Pancreas (tissue), 10 donors: ENCODE measurements around the gene NDUFS6. TPM values are rescaled to one million over a fixed set of nuclear protein-coding genes. Genes with fewer than 3 reads are reported as not detected.

Source experiments
- ATAC-seq, 4 donors: fragments of 200-7000 bp; cut with Tn5 transposase; one replicate each; pipeline versions ENCODE4 v1.8.0 to v1.9.1; 2020; ENCODE audit warnings: mild to moderate bottlenecking in 4 of 4, moderate library complexity in 4 of 4
- DNase-seq, 6 donors: peaks; one replicate each; pipeline ENCODE4 v3.0.0-alpha.2; 2020
- FAIRE-seq: peaks from 2 replicates; lab custom pipeline; 2012; peaks lifted over from hg19 to GRCh38; lab: Jason Lieb, UNC
- H3K27ac ChIP-seq, 4 donors: fragments of 200-600 bp; sonication (generic); 1 replicate in 3 of 4; 2 replicates in 1 of 4; pipeline versions ENCODE4 v1.5.0 to v1.8.0; 2020
- H3K27me3 ChIP-seq, 4 donors: fragments of 200-600 bp; one replicate each; pipeline ENCODE4 v1.8.0; 2021
- H3K36me3 ChIP-seq, 3 donors: fragments of 200-600 bp; sonication (generic) in 1 of 3; one replicate each; pipeline versions ENCODE4 v1.5.0 to v1.8.0; 2020 to 2021
- H3K4me1 ChIP-seq, 3 donors: fragments of 200-600 bp; one replicate each; pipeline ENCODE4 v1.8.0; 2021
- H3K4me3 ChIP-seq, 4 donors: fragments of 200-600 bp; sonication (generic) in 2 of 4; one replicate each; pipeline versions ENCODE4 v1.5.0 to v1.8.0; 2020 to 2021
- H3K9me3 ChIP-seq, 4 donors: fragments of 200-600 bp; one replicate each; pipeline ENCODE4 v1.8.0; 2021
- WGBS, 2 donors: extraction: QIAGEN DNeasy Blood & Tissue Kit; methylation state at CpG; one replicate each; pipeline ENCODE4 v1.1.7; 2013; 5-methylcytosine and 5-hydroxymethylcytosine counted together
- intact Hi-C, 3 donors: fragments of 100-400 bp; cut with DNase I; formaldehyde crosslinking; loops; one replicate each; pipeline versions ENCODE4 v1.11.1 to v1.14.2; 2022
- polyA plus RNA-seq, 2 donors: library from polyadenylated mRNA; stranded (reverse); fragments of 200-250 nt; gene quantifications; one replicate each; pipeline ENCODE4 v1.2.3, GENCODE V29; 2013
- total RNA-seq, 6 donors: library from RNA; stranded (reverse); fragmentation: NEBNext Ultra II Directional in 4 of 6; extraction: Animal tissue kit (Norgen Biotek cat#: 25700) in 4 of 6; gene quantifications; one replicate each; pipeline versions ENCODE4 v1.2.1 to v1.2.4, GENCODE V29; 2021 to 2023
- TF ChIP-seq, protein P1 (sequence below), 4 donors: fragments of 200-600 bp; sonication (generic) in 3 of 4; IDR thresholded peaks; one replicate each; pipeline versions ENCODE4 v1.5.0 to v1.8.0; 2021; ENCODE audit warnings: antibody characterized with exemption in 4 of 4
- donor health status: healthy with polysubstance abuse.
- donor health status: DM: no; HTN: no; CAD: no; lungs with moderate emphysema.
- donor health status: DM: no; HTN: no; CAD: no.
- donor health status: control.
- donor health status: control.
- donor health status: Bipolar disorder and iron deficiency.
- donor health status: DM: yes; HTN: yes; CAD: no.
- donor health status: DM: no; HTN: no; CAD: no.
- donor health status: DM: no; HTN: no; CAD: no.
- donor health status: DM: yes; HTN: yes; CAD: no.

The NDUFS6 gene
- total and polyA plus RNA-seq, 8 donors: 8.2 to 41.9 (median 14.2) TPM

DNA sequence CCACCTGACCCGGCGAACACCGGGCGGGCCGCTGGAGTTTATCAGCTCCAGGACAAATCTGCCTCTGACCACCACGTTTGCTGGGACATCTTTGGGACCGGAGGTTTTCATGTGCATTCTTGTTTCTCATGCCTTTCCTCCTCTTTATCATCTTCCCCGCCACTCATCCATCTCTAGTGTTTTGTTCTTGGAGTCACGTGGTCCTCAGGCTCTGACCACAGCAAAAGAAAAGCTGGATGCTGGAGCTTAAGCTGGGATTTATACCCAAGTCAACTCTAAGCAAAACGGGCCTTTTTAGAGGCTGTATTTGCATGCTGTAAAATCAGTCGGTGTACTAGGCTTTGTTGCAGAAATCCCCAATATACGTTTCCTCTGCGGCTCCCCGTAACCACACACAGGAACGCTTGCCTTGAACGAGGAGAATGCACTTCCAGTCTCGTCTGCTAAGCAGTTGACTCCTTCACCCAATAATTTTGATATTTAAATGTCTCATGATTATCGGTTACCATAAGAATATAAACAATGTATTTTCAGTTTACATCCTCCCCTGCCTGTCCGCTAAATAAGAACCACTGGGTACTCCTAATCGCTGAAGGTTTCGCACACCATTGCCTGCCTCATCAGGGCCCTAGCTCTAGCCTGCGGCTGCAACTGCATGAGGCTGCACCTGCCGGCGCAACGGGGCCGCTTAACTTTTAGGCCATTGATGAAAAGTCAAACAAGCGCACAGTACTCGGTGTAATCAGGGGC, 560 bp upstream of the NDUFS6 start:
- FAIRE-seq (no peak), DNase-seq (no peak), ATAC-seq (peak; percentile 55 to 69 (median 60))
- Histone ChIP-seq H3K27me3 (no peaks in the 10 kb centered on the region), H3K27ac (peak overlapping the region; percentile 71 to 85 (median 80)), H3K9me3 (no peaks in the 10 kb centered on the region), H3K4me3 (peak overlapping the region; percentile 83 to 96 (median 88)), H3K36me3 (peaks cover 0 to 8% (median 4%) of the 10 kb centered on the region in 3 donors), H3K4me1 (peaks cover 0 to 13% (median 7%) of the 10 kb centered on the region in 3 donors)
- TF ChIP-seq, protein P1, sequence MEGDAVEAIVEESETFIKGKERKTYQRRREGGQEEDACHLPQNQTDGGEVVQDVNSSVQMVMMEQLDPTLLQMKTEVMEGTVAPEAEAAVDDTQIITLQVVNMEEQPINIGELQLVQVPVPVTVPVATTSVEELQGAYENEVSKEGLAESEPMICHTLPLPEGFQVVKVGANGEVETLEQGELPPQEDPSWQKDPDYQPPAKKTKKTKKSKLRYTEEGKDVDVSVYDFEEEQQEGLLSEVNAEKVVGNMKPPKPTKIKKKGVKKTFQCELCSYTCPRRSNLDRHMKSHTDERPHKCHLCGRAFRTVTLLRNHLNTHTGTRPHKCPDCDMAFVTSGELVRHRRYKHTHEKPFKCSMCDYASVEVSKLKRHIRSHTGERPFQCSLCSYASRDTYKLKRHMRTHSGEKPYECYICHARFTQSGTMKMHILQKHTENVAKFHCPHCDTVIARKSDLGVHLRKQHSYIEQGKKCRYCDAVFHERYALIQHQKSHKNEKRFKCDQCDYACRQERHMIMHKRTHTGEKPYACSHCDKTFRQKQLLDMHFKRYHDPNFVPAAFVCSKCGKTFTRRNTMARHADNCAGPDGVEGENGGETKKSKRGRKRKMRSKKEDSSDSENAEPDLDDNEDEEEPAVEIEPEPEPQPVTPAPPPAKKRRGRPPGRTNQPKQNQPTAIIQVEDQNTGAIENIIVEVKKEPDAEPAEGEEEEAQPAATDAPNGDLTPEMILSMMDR (IDR thresholded peaks at IDR 0.05): no peak
- intact Hi-C loops: no loop called here
- WGBS, 2 donors: 3 to 8% methylated on average over 28 of the region's 28 CpGs

DNA sequence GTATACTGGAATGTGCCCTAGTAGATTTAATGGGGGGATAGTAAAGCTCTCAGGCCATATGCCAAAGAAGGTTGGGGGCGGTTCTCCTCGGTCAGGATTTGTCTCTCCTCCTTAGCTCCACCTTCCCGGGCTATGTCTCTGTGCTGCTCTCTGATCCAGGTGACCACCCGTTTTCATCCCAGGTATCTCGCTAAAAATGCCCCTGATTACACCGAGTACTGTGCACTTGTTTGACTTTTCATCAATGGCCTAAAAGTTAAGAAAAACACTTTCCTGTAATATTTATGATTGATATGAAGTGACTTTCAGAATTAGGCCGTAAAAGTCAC, 724 bp downstream of the NDUFS6 start:
- peaks cover 0 to 20% (median 4%) of the 10 kb centered on the region in 3 donors for H3K36me3 ChIP-seq

DNA sequence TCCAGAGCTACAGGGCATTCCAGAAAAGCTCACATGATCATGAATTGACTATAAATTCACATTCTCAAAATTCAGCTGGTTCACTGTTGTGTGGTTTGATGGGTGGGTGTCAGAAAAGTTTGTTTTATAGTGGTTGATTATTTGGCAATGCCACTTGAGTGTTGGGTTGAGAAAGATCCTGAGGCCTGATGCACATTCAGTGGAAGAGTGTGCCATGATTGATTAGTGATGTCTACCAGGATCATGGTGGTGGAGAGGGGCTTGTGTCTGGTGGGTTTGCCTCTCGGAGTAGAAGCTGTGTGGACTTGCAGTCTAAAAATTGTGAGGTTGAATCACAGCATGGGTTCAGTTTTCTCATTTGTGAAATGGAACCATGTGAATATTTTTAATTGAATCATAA, 2.0 kb downstream of the NDUFS6 start:
- intact Hi-C loops: no loop called here
- no peaks in the 10 kb centered on the region for H3K9me3 ChIP-seq
- ATAC-seq: no peak
- H3K27me3 ChIP-seq: no peaks in the 10 kb centered on the region
- H3K36me3 ChIP-seq: peaks cover 0 to 15% (median 0%) of the 10 kb centered on the region in 3 donors
- no peak for FAIRE-seq
- TF ChIP-seq, protein P1 (IDR thresholded peaks at IDR 0.05): no peak
- no peak overlapping the region for H3K27ac ChIP-seq
- no peak for DNase-seq
- 90 to 96% methylated on average over 1 of the region's 1 CpG for WGBS, 2 donors
- no peak overlapping the region for H3K4me3 ChIP-seq
- H3K4me1 ChIP-seq: peaks cover 0 to 13% (median 7%) of the 10 kb centered on the region in 3 donors

More for the DNA sequence above, 724 bp downstream of the NDUFS6 start:
- Histone ChIP-seq H3K4me1 (peaks cover 0 to 13% (median 7%) of the 10 kb centered on the region in 3 donors), H3K27me3 (no peaks in the 10 kb centered on the region), H3K27ac (no peak overlapping the region), H3K4me3 (peak overlapping the region; percentile 83 to 96 (median 88)), H3K9me3 (no peaks in the 10 kb centered on the region)
- TF ChIP-seq, protein P1 (IDR thresholded peaks at IDR 0.05): no peak
- intact Hi-C loops: no loop called here
- DNase-seq: no peak
- WGBS, 2 donors: 4% methylated on average over 7 of the region's 7 CpGs
- no peak for ATAC-seq
- FAIRE-seq: no peak

DNA sequence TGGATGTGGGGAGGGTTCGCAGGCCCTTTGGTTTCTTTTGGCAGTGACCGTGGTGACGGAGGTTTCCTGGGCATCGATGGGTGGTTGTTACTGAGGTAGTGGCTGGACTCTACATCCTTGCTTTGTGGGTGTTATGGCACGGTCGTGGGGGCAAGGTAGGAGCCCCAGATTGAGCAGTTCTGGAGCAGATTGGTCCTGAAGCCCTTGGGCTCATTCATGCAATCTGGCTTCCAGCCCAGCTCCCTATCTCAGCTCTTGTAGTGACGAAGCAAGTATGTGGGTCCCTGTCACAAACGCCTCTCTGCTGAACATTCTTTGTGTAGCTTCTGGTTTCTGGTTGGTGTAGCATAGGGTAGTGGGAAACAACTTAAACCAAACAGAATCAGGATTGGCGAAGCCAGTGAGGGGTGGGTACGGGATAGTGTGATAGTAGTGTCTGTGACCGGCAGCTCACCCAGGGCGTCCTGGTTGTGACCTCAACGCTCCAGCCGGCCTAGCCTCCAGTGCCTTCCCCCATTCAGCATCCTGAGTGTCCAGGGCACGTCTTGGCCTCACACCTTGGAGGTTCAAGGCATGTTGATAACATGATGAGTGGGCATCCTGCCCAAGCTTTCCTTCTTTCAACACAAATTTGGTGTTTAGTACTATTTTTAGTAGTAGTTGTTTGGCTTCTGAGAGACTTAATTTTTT, 2.9 kb downstream of the NDUFS6 start:
- ATAC-seq (no peak), FAIRE-seq (no peak), DNase-seq (no peak)
- TF ChIP-seq, protein P1 (IDR thresholded peaks at IDR 0.05): no peak
- peaks cover 0 to 15% (median 0%) of the 10 kb centered on the region in 3 donors for H3K36me3 ChIP-seq
- no peaks in the 10 kb centered on the region for H3K27me3 ChIP-seq
- peaks cover 0 to 8% (median 3%) of the 10 kb centered on the region in 3 donors for H3K4me1 ChIP-seq
- no peak overlapping the region for H3K27ac ChIP-seq
- intact Hi-C loops: no loop called here
- no peak overlapping the region for H3K4me3 ChIP-seq
- H3K9me3 ChIP-seq: no peaks in the 10 kb centered on the region
- 77 to 86% methylated on average over 15 of the region's 15 CpGs for WGBS, 2 donors
